ENCODE data around the gene IQSEC1.

Gene IQSEC1

GRCh38 chr3:12907296-12907695 lies 165.9 kb downstream of the IQSEC1 start:
- DNase-seq (ENCODE audit: low spot score): no peak

GRCh38 chr3:12906916-12907290 lies 166.3 kb downstream of the IQSEC1 start:
- DNase-seq (ENCODE audit: low spot score): no peak

GRCh38 chr3:12906141-12906915 lies 166.9 kb downstream of the IQSEC1 start:
- no peak for DNase-seq (ENCODE audit: low spot score)

- no peak for DNase-seq (ENCODE audit: low spot score)
Measured at GRCh38 chr3:12905316-12906071, 167.7 kb downstream of the IQSEC1 start.

- DNase-seq (ENCODE audit: low spot score): no peak
Measured at GRCh38 chr3:12904951-12905315, 168.3 kb downstream of the IQSEC1 start.

GRCh38 chr3:12903881-12904280 lies 169.3 kb downstream of the IQSEC1 start:
- DNase-seq (ENCODE audit: low spot score): no peak

- no peak for DNase-seq (ENCODE audit: low spot score)
Measured at GRCh38 chr3:12903000-12903800, 170.0 kb downstream of the IQSEC1 start.

- no peak for DNase-seq (ENCODE audit: low spot score)
Measured at GRCh38 chr3:12902181-12902999, 170.8 kb downstream of the IQSEC1 start.

- peak; percentile 50 for DNase-seq (ENCODE audit: low spot score)
Measured at GRCh38 chr3:12901623-12902045, 171.6 kb downstream of the IQSEC1 start.

- no peak for DNase-seq (ENCODE audit: low spot score)
Measured at GRCh38 chr3:12900885-12901411, 172.3 kb downstream of the IQSEC1 start.

- no peak for DNase-seq (ENCODE audit: low spot score)
Measured at GRCh38 chr3:12898965-12899755, 174.1 kb downstream of the IQSEC1 start.

- DNase-seq (ENCODE audit: low spot score): no peak
Measured at GRCh38 chr3:12898290-12898964, 174.8 kb downstream of the IQSEC1 start.

- no peak for DNase-seq (ENCODE audit: low spot score)
Measured at GRCh38 chr3:12897381-12898289, 175.6 kb downstream of the IQSEC1 start.

- DNase-seq (ENCODE audit: low spot score): no peak
Measured at GRCh38 chr3:12896063-12896985, 176.9 kb downstream of the IQSEC1 start.

- no peak for DNase-seq (ENCODE audit: low spot score)
Measured at GRCh38 chr3:12895391-12896062, 177.7 kb downstream of the IQSEC1 start.

- no peak for DNase-seq (ENCODE audit: low spot score)
Measured at GRCh38 chr3:12894629-12895028, 178.6 kb downstream of the IQSEC1 start.

- DNase-seq (ENCODE audit: low spot score): no peak
Measured at GRCh38 chr3:12893852-12894251, 179.4 kb downstream of the IQSEC1 start.
